Activated naive CD4-positive, alpha-beta T cell treated with anti-CD3 and anti-CD28 coated beads, Interleukin-2, amount 50 U/mL, for 16 hours (primary cell): Measurements from ENCODE around the gene SLC45A2.

Experiments used
- DNase-seq: peaks from one replicate; pipeline ENCODE4 v3.0.0-alpha.2; 2020

The SLC45A2 gene

GRCh38 chr5:34007201-34007620 lies 22.7 kb upstream of the SLC45A2 start:
- DNase-seq, result no peak

GRCh38 chr5:34005681-34006080 lies 21.2 kb upstream of the SLC45A2 start:
- no peak for DNase-seq

- no peak for DNase-seq
Measured at GRCh38 chr5:34005211-34005610, 20.7 kb upstream of the SLC45A2 start.

GRCh38 chr5:34003941-34004340 lies 19.4 kb upstream of the SLC45A2 start:
- DNase-seq, result no peak

GRCh38 chr5:34002629-34003328 lies 18.3 kb upstream of the SLC45A2 start:
- DNase-seq, result no peak

GRCh38 chr5:34001241-34001841 lies 16.8 kb upstream of the SLC45A2 start:
- DNase-seq, result no peak

GRCh38 chr5:33999978-34000377 lies 15.5 kb upstream of the SLC45A2 start:
- no peak for DNase-seq

GRCh38 chr5:33997331-33997983 lies 13.0 kb upstream of the SLC45A2 start:
- DNase-seq, result no peak

GRCh38 chr5:33995865-33996264 lies 11.4 kb upstream of the SLC45A2 start:
- DNase-seq, result no peak

GRCh38 chr5:33994845-33995244 lies 10.4 kb upstream of the SLC45A2 start:
- DNase-seq, result no peak

GRCh38 chr5:33992864-33993263 lies 8.4 kb upstream of the SLC45A2 start:
- DNase-seq, result no peak

- no peak for DNase-seq
Measured at GRCh38 chr5:33985447-33985846, 954 bp upstream of the SLC45A2 start.

- no peak for DNase-seq
Measured at GRCh38 chr5:33984178-33984577, 315 bp downstream of the SLC45A2 start.

- no peak for DNase-seq
Measured at GRCh38 chr5:33981408-33982162, 2.9 kb downstream of the SLC45A2 start.

GRCh38 chr5:33980030-33980429 lies 4.5 kb downstream of the SLC45A2 start:
- no peak for DNase-seq

- no peak for DNase-seq
Measured at GRCh38 chr5:33978306-33978705, 6.2 kb downstream of the SLC45A2 start.

- no peak for DNase-seq
Measured at GRCh38 chr5:33976307-33976706, 8.2 kb downstream of the SLC45A2 start.

GRCh38 chr5:33975852-33976251 lies 8.6 kb downstream of the SLC45A2 start:
- DNase-seq, result no peak

- DNase-seq, result no peak
Measured at GRCh38 chr5:33973271-33973670, 11.2 kb downstream of the SLC45A2 start.

GRCh38 chr5:33969572-33970452 lies 14.7 kb downstream of the SLC45A2 start:
- DNase-seq, result no peak

- DNase-seq, result no peak
Measured at GRCh38 chr5:33968211-33969005, 16.1 kb downstream of the SLC45A2 start.

GRCh38 chr5:33966805-33967204 lies 17.7 kb downstream of the SLC45A2 start:
- no peak for DNase-seq
